Forelimb muscle (tissue), 1 donor: Measurements from ENCODE around the gene GPC6. TPM values are rescaled to one million over a fixed set of nuclear protein-coding genes. Genes with fewer than 3 reads are reported as not detected.
"Not testable (repeated sequence)": the region's sequence is repeated elsewhere in the genome, so short reads cannot be mapped to it uniquely, and the experiment has no call there.

Experiments used
- DNase-seq: peaks from one replicate; pipeline ENCODE4 v3.0.0-alpha.2; 2013; ENCODE audit warnings: low read depth
- polyA plus RNA-seq: library from polyadenylated mRNA; unstranded; fragments of 120-200 nt; gene quantifications from one replicate; pipeline ENCODE4 v1.2.1, GENCODE V29; 2013; ENCODE audit not compliant: insufficient read length

GPC6 gene
- polyA plus RNA-seq, 1 donor = 8.2 TPM

DNA sequence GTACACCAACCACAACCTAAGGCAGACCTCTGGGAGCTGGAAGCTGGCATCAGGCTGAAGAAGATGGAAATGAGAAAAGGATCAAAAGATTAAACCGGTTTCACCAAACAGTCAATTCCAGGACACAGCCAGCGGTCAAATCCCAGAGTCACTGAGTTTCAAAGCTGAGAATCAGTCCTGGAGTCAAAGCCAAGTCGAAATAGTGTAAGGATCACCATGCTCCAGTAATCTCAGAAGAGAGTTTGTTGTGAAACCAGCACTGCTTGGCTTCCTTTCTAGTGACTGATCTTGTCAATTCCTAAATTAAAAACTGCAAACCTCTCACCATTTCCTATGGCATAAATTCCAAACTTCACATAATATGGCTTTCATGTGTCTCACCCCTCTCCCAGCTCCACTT is 198.8 kb downstream of the GPC6 start:
- DNase-seq = no peak

DNA sequence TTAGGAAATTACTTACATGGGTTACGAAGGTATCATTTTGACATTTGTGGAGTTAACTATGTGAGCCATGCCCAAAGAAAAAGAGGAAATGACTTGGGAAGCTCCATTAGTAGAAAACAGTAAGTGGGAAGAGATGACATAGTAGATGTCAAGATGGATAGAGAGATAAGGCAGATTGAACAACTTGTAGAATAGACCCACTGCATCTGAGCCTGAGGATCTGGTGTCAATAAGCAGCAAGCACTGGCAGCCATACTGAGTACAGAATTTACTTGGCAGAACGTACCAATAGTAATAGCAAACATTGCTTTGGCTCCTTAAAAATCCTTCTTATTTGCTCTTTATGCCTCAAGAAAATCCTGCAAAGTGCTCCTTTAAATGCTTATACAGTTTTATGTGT is 203.8 kb downstream of the GPC6 start:
- no peak for DNase-seq

DNA sequence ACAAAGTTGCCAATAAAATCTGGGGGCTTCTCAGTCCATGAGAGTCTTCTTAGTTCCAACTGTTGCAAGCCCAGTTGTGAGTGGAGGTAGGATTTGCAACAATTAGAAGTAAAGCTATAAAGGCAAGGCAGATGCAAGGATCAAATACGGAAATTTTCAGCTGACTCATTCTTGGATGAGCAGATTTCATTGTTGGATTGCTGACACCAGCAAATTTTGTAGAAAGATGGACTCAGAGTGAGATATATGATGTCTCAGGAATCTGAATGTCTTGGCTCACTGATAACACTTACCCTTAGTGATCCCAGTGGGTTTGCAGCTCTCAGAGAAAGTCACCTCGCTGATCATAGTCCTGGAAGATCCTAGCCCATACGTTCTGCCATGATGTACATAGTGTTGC is 209.0 kb downstream of the GPC6 start:
- no peak for DNase-seq

DNA sequence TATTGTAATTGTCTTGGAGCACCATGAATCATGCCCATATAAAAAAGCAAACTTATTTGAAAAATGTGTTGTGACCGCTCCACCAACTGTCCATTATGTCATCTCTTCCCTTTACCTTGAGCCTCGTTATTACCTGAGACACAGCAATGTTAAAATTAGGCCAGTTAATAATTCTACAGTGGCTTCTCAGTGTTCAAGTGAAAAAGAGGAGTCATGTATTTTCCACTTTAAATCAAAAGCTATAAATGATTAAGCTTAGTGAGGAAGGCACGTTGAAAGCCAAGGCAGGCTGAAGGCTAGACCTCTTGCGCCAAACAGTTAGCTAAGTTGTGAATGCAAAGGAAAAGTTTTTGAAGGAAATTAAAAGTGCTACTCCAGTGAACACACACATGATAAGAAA is 210.5 kb downstream of the GPC6 start:
- no peak for DNase-seq

DNA sequence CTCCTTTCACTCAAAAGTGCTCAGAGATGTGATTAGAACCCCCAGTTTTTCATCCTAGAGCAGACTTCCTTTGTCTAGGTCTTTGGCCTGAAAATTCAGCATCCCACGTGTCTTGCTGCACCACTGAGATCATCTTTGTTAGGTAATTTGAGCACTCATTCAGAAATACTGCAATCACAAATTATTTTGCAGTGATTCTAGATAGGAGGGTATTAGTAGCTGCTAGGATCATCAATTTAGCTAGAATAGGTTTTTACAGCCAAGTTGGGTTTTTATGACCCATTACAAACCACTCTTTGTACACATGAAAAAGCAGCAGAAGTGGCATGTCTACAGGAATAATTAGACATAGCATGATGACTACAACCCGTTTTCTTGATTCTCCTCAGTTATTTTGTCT is 219.6 kb downstream of the GPC6 start:
- no peak for DNase-seq

- DNase-seq = no peak
Measured at GRCh38 chr13:93450191-93450621, 223.6 kb downstream of the GPC6 start.

DNA sequence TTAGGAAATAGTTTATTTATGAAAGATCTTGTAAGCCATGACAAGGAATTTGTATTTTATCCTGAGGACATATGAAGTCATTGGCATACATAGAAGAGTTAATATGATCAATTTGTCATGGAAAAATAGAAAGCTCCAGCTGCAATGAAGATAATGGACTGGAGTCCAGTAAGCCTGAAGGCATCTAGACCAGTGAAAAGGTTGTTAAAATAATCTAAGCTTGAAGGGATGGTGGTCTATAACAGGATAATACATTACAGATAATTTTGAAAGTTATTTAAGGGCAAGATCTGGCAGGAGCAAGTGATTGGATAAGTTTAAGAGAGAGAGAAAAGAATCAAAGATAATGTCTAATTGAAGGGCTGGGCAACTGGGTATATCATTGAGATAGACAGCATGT is 224.2 kb downstream of the GPC6 start:
- DNase-seq = no peak

GRCh38 chr13:93454676-93455235 is 228.1 kb downstream of the GPC6 start:
- not testable (repeated sequence) for DNase-seq

GRCh38 chr13:93455861-93456260 is 229.3 kb downstream of the GPC6 start:
- DNase-seq = no peak

DNA sequence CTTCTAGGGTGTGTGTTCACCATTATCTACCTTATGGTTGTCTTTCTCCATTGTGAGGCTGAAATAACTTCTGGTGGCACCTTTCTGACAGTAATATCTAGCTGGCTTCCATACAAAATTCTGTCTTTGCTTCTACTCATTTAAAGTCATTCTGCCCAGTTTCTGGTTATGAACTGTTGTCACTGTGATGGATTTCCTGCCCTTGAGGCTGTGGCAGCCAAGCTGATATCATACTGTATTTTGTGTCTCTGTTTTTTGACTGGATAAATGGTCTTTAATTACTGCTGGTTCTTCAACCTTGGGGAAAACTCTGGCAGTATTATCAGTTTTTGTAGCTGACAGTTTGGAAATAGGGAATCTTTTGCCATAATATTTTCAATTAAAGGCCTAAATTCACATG is 233.4 kb downstream of the GPC6 start:
- DNase-seq = no peak

DNA sequence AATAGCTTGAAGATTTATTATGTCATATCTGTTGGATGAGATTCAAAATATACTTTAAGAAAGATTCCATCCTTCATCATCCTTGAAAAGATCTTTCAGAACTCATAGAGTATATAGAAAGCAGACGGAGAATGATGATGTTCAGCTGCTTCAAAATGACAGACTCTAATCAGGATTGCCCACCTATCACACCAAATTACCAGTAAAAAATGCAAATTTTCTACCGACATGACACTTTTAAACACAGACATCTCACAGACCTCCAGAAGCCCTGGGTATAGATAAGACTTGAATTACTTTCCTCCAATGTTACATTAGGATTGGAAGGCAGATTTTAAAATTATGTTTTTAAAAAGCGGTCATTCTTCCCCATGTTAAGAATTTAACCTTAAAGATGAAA is 235.5 kb downstream of the GPC6 start:
- no peak for DNase-seq

DNA sequence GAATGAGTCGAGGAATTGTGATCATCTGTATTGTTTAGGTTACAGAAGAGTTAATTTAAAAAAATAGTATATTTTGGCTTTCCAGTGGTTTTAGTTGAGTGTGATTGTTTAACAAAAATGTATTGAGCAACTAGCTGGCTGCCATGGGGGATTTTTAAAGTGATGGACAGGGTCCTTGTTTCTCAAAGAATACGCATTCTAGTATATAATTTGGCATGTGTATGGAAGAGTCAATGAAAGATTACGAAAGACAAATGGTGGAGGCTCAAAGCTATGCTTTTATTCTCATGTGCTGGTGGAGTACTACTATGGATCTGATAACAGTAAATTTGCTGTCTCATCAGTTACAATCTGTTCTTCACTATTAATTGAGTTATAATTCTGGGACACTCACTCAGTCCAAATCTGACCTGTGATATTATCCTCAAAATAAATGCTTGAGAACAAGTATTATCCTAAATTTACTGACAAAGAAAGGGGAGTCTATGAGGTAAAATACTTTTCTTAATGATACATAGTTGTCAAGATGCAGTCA is 240.0 kb downstream of the GPC6 start:
- DNase-seq = no peak

- no peak for DNase-seq
Measured at GRCh38 chr13:93467175-93467574, 240.6 kb downstream of the GPC6 start.

- DNase-seq = no peak
Measured at GRCh38 chr13:93468433-93468832, 241.8 kb downstream of the GPC6 start.

GRCh38 chr13:93472296-93472695 is 245.7 kb downstream of the GPC6 start:
- DNase-seq = no peak

DNA sequence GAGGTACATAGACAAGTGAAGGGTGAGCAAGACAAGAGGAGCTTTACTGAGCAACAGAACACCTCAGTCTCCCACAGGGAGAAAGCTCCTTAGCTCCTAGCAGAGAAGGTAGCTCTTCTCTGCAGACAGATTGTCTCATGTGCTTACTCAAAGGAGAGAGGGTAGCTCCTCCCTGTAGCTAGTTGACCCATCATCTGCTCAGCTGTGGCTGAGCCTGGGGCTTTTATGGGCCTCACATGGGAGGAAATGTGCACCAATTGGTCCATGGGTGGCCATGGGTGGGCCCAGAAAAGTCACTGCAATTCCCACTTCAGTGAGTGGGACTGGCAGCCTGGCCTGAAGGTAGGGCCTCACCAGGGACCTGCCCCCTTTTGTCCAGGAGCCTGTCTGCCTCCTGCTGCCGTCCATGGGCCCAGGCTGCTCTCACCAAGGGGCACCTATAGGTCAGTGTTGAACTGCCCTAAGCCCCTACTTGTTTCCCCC is 246.2 kb downstream of the GPC6 start:
- no peak for DNase-seq

DNA sequence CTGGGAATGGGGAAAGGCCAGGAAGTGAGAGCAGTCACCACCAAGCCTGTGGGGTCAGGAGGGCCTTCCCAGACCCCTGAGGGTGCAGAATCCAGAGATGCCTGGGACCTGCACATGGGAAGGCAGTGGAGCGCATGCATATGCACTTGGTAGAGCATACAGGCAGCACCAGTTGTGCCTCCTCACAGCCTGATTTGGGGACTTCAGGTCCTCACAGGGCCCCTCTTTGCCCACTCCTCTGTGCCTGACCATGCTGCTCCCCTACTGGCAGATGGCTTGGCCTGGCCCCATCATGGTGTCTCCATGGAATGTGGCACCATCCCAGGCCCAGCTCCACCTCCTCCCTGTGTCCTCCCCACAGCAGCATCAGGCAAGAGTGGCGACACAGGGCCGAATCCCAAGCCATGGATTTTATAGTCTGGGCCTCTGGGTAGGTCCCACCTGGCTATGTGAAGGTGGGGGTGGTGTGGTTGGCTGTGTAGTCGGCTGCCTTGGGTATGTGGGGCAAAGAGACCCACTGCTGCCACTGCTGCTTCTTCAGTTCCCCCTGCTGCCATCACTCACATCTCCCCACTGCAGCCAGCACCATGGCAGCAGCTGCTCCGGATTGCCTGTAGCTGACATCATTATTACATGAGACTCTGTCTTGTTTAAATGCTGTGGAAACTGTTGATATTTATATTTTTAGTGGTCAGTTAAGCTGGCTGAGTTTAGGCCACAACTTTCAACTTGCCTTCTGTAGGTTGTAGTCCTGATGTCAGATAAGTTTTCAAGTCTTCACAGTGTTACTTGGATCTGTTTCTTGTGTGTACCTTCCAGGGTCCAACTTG is 247.0 kb downstream of the GPC6 start:
- DNase-seq = no peak

- no peak for DNase-seq
Measured at GRCh38 chr13:93476175-93476574, 249.6 kb downstream of the GPC6 start.

DNA sequence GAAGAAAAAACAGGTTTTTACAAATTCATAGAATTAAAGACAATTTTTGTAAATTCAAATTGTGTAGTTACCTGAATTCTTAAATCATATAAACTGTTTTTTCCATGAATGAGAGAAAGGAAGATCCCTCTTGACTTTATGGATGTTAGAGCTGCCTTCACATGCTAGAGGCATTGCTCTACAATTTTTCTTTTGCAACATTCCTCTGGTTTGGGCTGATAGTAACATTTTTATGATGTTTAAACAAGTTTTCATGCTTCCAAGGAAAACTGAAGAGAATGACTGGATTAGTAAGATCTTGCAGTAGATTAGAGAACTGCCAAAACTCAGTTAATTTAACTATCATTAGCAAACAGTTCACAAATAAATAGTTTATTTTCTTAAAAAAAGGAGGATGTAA is 250.6 kb downstream of the GPC6 start:
- no peak for DNase-seq

DNA sequence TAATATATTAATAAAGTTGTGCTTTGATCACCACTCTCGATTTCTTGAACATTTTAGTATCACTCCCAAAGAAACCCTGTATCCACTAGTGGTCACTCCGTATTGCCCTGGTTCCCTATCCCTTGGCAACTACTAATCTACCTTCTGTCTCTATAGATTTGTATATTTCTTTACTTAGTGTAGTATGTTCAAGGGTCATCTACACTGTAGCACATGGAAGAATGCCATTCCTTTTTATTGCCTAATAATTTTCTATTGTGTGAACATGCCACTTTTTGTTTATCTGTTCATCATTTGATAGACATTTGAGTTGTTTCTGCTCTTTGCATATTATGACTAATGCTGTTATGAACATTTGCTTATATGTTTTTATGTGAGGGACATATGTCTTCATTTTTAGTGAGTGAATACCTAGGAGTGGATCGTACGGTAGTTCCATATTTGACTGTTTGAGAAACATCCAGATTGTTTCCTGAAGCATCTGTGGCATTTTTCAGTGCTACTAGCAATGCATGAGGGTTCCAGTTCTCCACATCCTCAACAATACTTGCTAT is 254.0 kb downstream of the GPC6 start:
- no peak for DNase-seq

GRCh38 chr13:93496117-93496516 is 269.5 kb downstream of the GPC6 start:
- DNase-seq = not testable (repeated sequence)

GRCh38 chr13:93496985-93497673 is 270.5 kb downstream of the GPC6 start:
- no peak for DNase-seq
